GM21381 (cell line): ENCODE results near the gene EFNA3.

Experiments
- ATAC-seq: cut with Tn5 transposase; IDR thresholded peaks from one replicate; pipeline ENCODE4 v1.9.1; 2021; ENCODE audit warnings: mild to moderate bottlenecking, moderate library complexity; ENCODE audit not compliant: unreplicated experiment

EFNA3 gene

GRCh38 chr1:155083052-155083541, 4.5 kb downstream of the EFNA3 start:
- no peak for ATAC-seq

- ATAC-seq = no peak
Measured at GRCh38 chr1:155083865-155084721, 5.5 kb downstream of the EFNA3 start.

GRCh38 chr1:155084722-155085503, 6.3 kb downstream of the EFNA3 start:
- peak; percentile 70 for ATAC-seq

- no peak for ATAC-seq
Measured at GRCh38 chr1:155085504-155086127, 7.0 kb downstream of the EFNA3 start.

- no peak for ATAC-seq
Measured at GRCh38 chr1:155086128-155086741, 7.6 kb downstream of the EFNA3 start.

- no peak for ATAC-seq
Measured at GRCh38 chr1:155086856-155087535, 8.4 kb downstream of the EFNA3 start.

- no peak for ATAC-seq
Measured at GRCh38 chr1:155091071-155092051, 12.7 kb downstream of the EFNA3 start.

- no peak for ATAC-seq
Measured at GRCh38 chr1:155092131-155092530, 13.5 kb downstream of the EFNA3 start.

GRCh38 chr1:155092641-155093040, 14.0 kb downstream of the EFNA3 start:
- no peak for ATAC-seq

- ATAC-seq = no peak
Measured at GRCh38 chr1:155093911-155094621, 15.4 kb downstream of the EFNA3 start.

- no peak for ATAC-seq
Measured at GRCh38 chr1:155094622-155094948, 15.9 kb downstream of the EFNA3 start.

GRCh38 chr1:155099331-155099730, 20.7 kb downstream of the EFNA3 start:
- ATAC-seq = no peak

- no peak for ATAC-seq
Measured at GRCh38 chr1:155103325-155103724, 24.7 kb downstream of the EFNA3 start.

- no peak for ATAC-seq
Measured at GRCh38 chr1:155104605-155105534, 26.2 kb downstream of the EFNA3 start.

GRCh38 chr1:155105604-155106011, 27.0 kb downstream of the EFNA3 start:
- ATAC-seq = no peak

GRCh38 chr1:155106862-155107261, 28.2 kb downstream of the EFNA3 start:
- ATAC-seq = no peak
